Measurements from ENCODE around the gene SBNO2.
"Not testable (repeated sequence)": the region's sequence is repeated elsewhere in the genome, so short reads cannot be mapped to it uniquely, and the experiment has no call there.

GRCh38 chr19:1200614-1201013 lies 26.5 kb upstream of the SBNO2 start:
- not testable (repeated sequence) for TF ChIP-seq MAX (IDR thresholded peaks at IDR 0.05; ENCODE audit: low read depth); EP300 (IDR thresholded peaks at IDR 0.05; ENCODE audit: borderline replicate concordance in 1 of 2, low read depth in 1 of 2, low read length in 1 of 2); SIN3A (IDR thresholded peaks at IDR 0.05; ENCODE audit: borderline replicate concordance, low read depth, low read length); TCF12 (IDR thresholded peaks at IDR 0.05); RXRA (IDR thresholded peaks at IDR 0.05; ENCODE audit: borderline replicate concordance, low read depth); RAD21 (IDR thresholded peaks at IDR 0.05; ENCODE audit: low read length); USF1 (IDR thresholded peaks at IDR 0.05; ENCODE audit: borderline replicate concordance, low read depth); GABPA (IDR thresholded peaks at IDR 0.05; ENCODE audit: low read depth)
- TF ChIP-seq, protein P1, sequence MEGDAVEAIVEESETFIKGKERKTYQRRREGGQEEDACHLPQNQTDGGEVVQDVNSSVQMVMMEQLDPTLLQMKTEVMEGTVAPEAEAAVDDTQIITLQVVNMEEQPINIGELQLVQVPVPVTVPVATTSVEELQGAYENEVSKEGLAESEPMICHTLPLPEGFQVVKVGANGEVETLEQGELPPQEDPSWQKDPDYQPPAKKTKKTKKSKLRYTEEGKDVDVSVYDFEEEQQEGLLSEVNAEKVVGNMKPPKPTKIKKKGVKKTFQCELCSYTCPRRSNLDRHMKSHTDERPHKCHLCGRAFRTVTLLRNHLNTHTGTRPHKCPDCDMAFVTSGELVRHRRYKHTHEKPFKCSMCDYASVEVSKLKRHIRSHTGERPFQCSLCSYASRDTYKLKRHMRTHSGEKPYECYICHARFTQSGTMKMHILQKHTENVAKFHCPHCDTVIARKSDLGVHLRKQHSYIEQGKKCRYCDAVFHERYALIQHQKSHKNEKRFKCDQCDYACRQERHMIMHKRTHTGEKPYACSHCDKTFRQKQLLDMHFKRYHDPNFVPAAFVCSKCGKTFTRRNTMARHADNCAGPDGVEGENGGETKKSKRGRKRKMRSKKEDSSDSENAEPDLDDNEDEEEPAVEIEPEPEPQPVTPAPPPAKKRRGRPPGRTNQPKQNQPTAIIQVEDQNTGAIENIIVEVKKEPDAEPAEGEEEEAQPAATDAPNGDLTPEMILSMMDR (IDR thresholded peaks at IDR 0.05), result not testable (repeated sequence)
- TF ChIP-seq, protein P2, sequence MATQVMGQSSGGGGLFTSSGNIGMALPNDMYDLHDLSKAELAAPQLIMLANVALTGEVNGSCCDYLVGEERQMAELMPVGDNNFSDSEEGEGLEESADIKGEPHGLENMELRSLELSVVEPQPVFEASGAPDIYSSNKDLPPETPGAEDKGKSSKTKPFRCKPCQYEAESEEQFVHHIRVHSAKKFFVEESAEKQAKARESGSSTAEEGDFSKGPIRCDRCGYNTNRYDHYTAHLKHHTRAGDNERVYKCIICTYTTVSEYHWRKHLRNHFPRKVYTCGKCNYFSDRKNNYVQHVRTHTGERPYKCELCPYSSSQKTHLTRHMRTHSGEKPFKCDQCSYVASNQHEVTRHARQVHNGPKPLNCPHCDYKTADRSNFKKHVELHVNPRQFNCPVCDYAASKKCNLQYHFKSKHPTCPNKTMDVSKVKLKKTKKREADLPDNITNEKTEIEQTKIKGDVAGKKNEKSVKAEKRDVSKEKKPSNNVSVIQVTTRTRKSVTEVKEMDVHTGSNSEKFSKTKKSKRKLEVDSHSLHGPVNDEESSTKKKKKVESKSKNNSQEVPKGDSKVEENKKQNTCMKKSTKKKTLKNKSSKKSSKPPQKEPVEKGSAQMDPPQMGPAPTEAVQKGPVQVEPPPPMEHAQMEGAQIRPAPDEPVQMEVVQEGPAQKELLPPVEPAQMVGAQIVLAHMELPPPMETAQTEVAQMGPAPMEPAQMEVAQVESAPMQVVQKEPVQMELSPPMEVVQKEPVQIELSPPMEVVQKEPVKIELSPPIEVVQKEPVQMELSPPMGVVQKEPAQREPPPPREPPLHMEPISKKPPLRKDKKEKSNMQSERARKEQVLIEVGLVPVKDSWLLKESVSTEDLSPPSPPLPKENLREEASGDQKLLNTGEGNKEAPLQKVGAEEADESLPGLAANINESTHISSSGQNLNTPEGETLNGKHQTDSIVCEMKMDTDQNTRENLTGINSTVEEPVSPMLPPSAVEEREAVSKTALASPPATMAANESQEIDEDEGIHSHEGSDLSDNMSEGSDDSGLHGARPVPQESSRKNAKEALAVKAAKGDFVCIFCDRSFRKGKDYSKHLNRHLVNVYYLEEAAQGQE (IDR thresholded peaks at IDR 0.05; ENCODE audit: low read depth, low read length), result not testable (repeated sequence)

All from SK-N-SH (cell line).